Hematopoietic multipotent progenitor cell treated with erythropoietin and hydrocortisone succinate and interleukin-3 and kit ligand, for 6 days (in vitro differentiated cells): ENCODE measurements around the gene ZMIZ2.
"Not testable (repeated sequence)": the region's sequence is repeated elsewhere in the genome, so short reads cannot be mapped to it uniquely, and the experiment has no call there.

ENCODE experiments used
- DNase-seq: peaks from one replicate; pipeline ENCODE4 v3.0.0-alpha.2; 2015

ZMIZ2 gene

GRCh38 chr7:44729949-44730590, 18.6 kb upstream of the ZMIZ2 start:
- no peak for DNase-seq

GRCh38 chr7:44732971-44733370, 15.7 kb upstream of the ZMIZ2 start:
- DNase-seq = not testable (repeated sequence)

- DNase-seq = no peak
Measured at GRCh38 chr7:44733708-44734481, 14.8 kb upstream of the ZMIZ2 start.

GRCh38 chr7:44735403-44736165, 13.1 kb upstream of the ZMIZ2 start:
- DNase-seq = no peak

GRCh38 chr7:44736896-44737295, 11.8 kb upstream of the ZMIZ2 start:
- no peak for DNase-seq

GRCh38 chr7:44738051-44738723, 10.5 kb upstream of the ZMIZ2 start:
- no peak for DNase-seq

- no peak for DNase-seq
Measured at GRCh38 chr7:44738876-44739665, 9.6 kb upstream of the ZMIZ2 start.

- no peak for DNase-seq
Measured at GRCh38 chr7:44740055-44740454, 8.6 kb upstream of the ZMIZ2 start.

GRCh38 chr7:44743750-44744149, 4.9 kb upstream of the ZMIZ2 start:
- DNase-seq = no peak

- DNase-seq = peak; percentile 32
Measured at GRCh38 chr7:44748948-44749731, 493 bp downstream of the ZMIZ2 start.

- DNase-seq = no peak
Measured at GRCh38 chr7:44749992-44750391, 1.3 kb downstream of the ZMIZ2 start.

- no peak for DNase-seq
Measured at GRCh38 chr7:44750424-44750823, 1.8 kb downstream of the ZMIZ2 start.

- no peak for DNase-seq
Measured at GRCh38 chr7:44750921-44751571, 2.4 kb downstream of the ZMIZ2 start.

GRCh38 chr7:44752822-44753221, 4.2 kb downstream of the ZMIZ2 start:
- DNase-seq = no peak

- peak; percentile 32 for DNase-seq
Measured at GRCh38 chr7:44754802-44755697, 6.4 kb downstream of the ZMIZ2 start.

GRCh38 chr7:44755698-44756627, 7.3 kb downstream of the ZMIZ2 start:
- no peak for DNase-seq

GRCh38 chr7:44756904-44757303, 8.3 kb downstream of the ZMIZ2 start:
- DNase-seq = no peak

- DNase-seq = no peak
Measured at GRCh38 chr7:44757311-44757710, 8.7 kb downstream of the ZMIZ2 start.

GRCh38 chr7:44757739-44758138, 9.1 kb downstream of the ZMIZ2 start:
- DNase-seq = no peak
